NCI-H187 (cell line): Measurements from ENCODE around the gene DUS2.
"Not testable (repeated sequence)": the region's sequence is repeated elsewhere in the genome, so short reads cannot be mapped to it uniquely, and the experiment has no call there.

Experiments
- DNase-seq, 2 experiments: peaks; one replicate each; lab custom pipeline; 2025; lab: John Stamatoyannopoulos, UW

Gene DUS2

GRCh38 chr16:68022728-68023537 lies at the start of gene DUS2, which contains the start of gene DDX28:
TSS of gene DUS2 (plus strand) at chr16:68023284. CDS start at chr16:68038024, 14,740 bp downstream.
TSS of gene DDX28 (minus strand) at chr16:68023232. CDS start at chr16:68023202, 30 bp downstream.
- peak; percentile 50 to 53 for DNase-seq

- DNase-seq, result no peak
Observed at GRCh38 chr16:67975321-67976105, 47.6 kb upstream of the DUS2 start.

GRCh38 chr16:67976205-67976604 lies 46.9 kb upstream of the DUS2 start:
- no peak for DNase-seq

GRCh38 chr16:67977005-67977404 lies 46.1 kb upstream of the DUS2 start:
- no peak for DNase-seq

- no peak for DNase-seq
Observed at GRCh38 chr16:67977469-67978227, 45.4 kb upstream of the DUS2 start.

- no peak for DNase-seq
Observed at GRCh38 chr16:67979955-67980678, 43.0 kb upstream of the DUS2 start, which contains the start of gene DPEP3. TSS of gene DPEP3 (minus strand) at chr16:67980499. CDS start at chr16:67980380, 119 bp downstream.

GRCh38 chr16:67982011-67982696 lies 40.9 kb upstream of the DUS2 start:
- no peak for DNase-seq

- no peak for DNase-seq
Observed at GRCh38 chr16:67986949-67987348, 36.1 kb upstream of the DUS2 start.

GRCh38 chr16:67987460-67988160 lies 35.5 kb upstream of the DUS2 start:
- no peak for DNase-seq

GRCh38 chr16:67988675-67989074 lies 34.4 kb upstream of the DUS2 start:
- no peak for DNase-seq

- DNase-seq, result no peak
Observed at GRCh38 chr16:67989322-67990017, 33.6 kb upstream of the DUS2 start.

- DNase-seq, result no peak
Observed at GRCh38 chr16:67990018-67990386, 33.1 kb upstream of the DUS2 start.

GRCh38 chr16:67992661-67993206 lies 30.4 kb upstream of the DUS2 start:
- no peak for DNase-seq

- peak in 1 of 2 experiments; percentile 5 for DNase-seq
Observed at GRCh38 chr16:67993207-67994039, 29.7 kb upstream of the DUS2 start.

- not testable (repeated sequence) for DNase-seq
Observed at GRCh38 chr16:67994040-67994408, 29.1 kb upstream of the DUS2 start.

GRCh38 chr16:67995423-67995822 lies 27.7 kb upstream of the DUS2 start:
- DNase-seq, result no peak

- no peak for DNase-seq
Observed at GRCh38 chr16:67996666-67997065, 26.4 kb upstream of the DUS2 start.

GRCh38 chr16:67998231-67998778 lies 24.8 kb upstream of the DUS2 start:
- DNase-seq, result not testable (repeated sequence)
